Measurements from ENCODE around the gene NR1H3.

GRCh38 chr11:47248664-47249377 lies 9.0 kb upstream of the NR1H3 start, which contains the start of gene ACP2:
- TF ChIP-seq CTCF (conservative IDR thresholded peaks at IDR 0.05 in 1 of 2, IDR thresholded peaks at IDR 0.05 in 1 of 2; ENCODE audit: low read depth in 1 of 2, low read length in 2 of 2) (peak; percentile 12 to 37), EZH2 (IDR thresholded peaks at IDR 0.05; ENCODE audit: low read length, missing control alignments) (no peak)

Data from fibroblast of lung (primary cell).